ENCODE data around the gene AIP.

- TF ChIP-seq POLR2AphosphoS5 (IDR thresholded peaks at IDR 0.05) (no peak), CTCF (IDR thresholded peaks at IDR 0.05 in 8 of 11, conservative IDR thresholded peaks at IDR 0.05 in 3 of 11) (no peak), POLR2A (IDR thresholded peaks at IDR 0.05) (no peak)
These were observed 39.1 kb downstream of the AIP start for GRCh38 chr11:67521924-67522323.

Measured in spleen (tissue), 7 donors.